Measurements from ENCODE around the gene NR5A1. TPM values are rescaled to one million over a fixed set of nuclear protein-coding genes. Genes with fewer than 3 reads are reported as not detected.

The NR5A1 gene
- total RNA-seq, 2 experiments from 2014 or later: not detected

- ChIA-PET CTCF (interaction anchor here (1.1 kb wide), 1 partner anchor 116 kb away, joined by 4 read pairs; no protein-coding TSS in a partner anchor), POLR2A (no interaction called here)
- intact Hi-C loops (cut with micrococcal nuclease): no loop called here
- no peak overlapping the region for H3K27ac Mint-ChIP-seq
- no peak overlapping the region for H3K4me3 Mint-ChIP-seq
- DNase-seq: no peak
- no peaks in the 10 kb centered on the region for H3K9me3 Mint-ChIP-seq
- peaks cover 30% of the 10 kb centered on the region for H3K4me1 Mint-ChIP-seq (ENCODE audit: low read depth)
- H3K27me3 Mint-ChIP-seq: peaks cover 19% of the 10 kb centered on the region
- no peaks in the 10 kb centered on the region for H3K36me3 Mint-ChIP-seq (ENCODE audit: low read depth)
- ATAC-seq: peak; percentile 32
- TF ChIP-seq CTCF (IDR thresholded peaks at IDR 0.05): no peak
Observed at GRCh38 chr9:124500796-124501611, 6.2 kb downstream of the NR5A1 start.

- Mint-ChIP-seq H3K27ac (no peak overlapping the region), H3K4me3 (no peak overlapping the region), H3K36me3 (ENCODE audit: low read depth) (no peaks in the 10 kb centered on the region), H3K4me1 (ENCODE audit: low read depth) (peaks cover 37% of the 10 kb centered on the region), H3K27me3 (peaks cover 16% of the 10 kb centered on the region), H3K9me3 (no peaks in the 10 kb centered on the region)
- no peak for DNase-seq
- intact Hi-C loops (cut with micrococcal nuclease): no loop called here
- no peak for TF ChIP-seq CTCF (IDR thresholded peaks at IDR 0.05)
- POLR2A ChIA-PET: no interaction called here
- ATAC-seq: no peak
- CTCF ChIA-PET: interaction anchor here (1.1 kb wide), 1 partner anchor 117 kb away, joined by 4 read pairs; no protein-coding TSS in a partner anchor
Observed at GRCh38 chr9:124500028-124500795, 7.0 kb downstream of the NR5A1 start.

DNA sequence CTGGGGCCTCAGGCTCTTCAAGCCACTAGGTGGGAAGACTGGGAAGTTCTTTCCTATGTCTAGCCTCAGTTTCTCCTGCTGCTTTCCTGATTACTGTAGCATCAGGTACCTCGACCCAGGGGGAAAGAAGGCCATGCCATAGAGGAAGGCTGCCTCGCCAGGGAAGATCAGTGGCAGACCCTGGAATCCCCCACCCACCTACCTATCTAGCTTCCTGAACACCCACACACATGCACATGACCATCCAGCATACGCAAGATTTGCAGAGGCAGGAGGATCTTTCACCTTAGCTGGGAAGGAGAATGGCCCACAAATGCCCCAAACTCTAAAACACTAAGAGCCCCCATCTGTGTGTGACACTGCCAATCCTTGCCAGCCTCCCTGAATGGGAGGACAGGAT, 8.0 kb downstream of the NR5A1 start:
- CTCF ChIA-PET: interaction anchor here (2.2 kb wide), 1 partner anchor 38 kb away, joined by 10 read pairs; no protein-coding TSS in a partner anchor
- H3K27me3 Mint-ChIP-seq: peaks cover 14% of the 10 kb centered on the region
- H3K4me3 Mint-ChIP-seq: no peak overlapping the region
- no peak for TF ChIP-seq CTCF (IDR thresholded peaks at IDR 0.05)
- no peaks in the 10 kb centered on the region for H3K36me3 Mint-ChIP-seq (ENCODE audit: low read depth)
- peaks cover 41% of the 10 kb centered on the region for H3K4me1 Mint-ChIP-seq (ENCODE audit: low read depth)
- H3K27ac Mint-ChIP-seq: no peak overlapping the region
- peak; percentile 28 for DNase-seq
- intact Hi-C loops (cut with micrococcal nuclease): no loop called here
- H3K9me3 Mint-ChIP-seq: no peaks in the 10 kb centered on the region
- ATAC-seq: no peak
- POLR2A ChIA-PET: interaction anchor here (0.6 kb wide), 1 partner anchor 87 kb away, joined by 4 read pairs; no protein-coding TSS in a partner anchor

- Mint-ChIP-seq H3K27ac (no peak overlapping the region), H3K9me3 (no peaks in the 10 kb centered on the region), H3K36me3 (ENCODE audit: low read depth) (no peaks in the 10 kb centered on the region), H3K4me3 (no peak overlapping the region), H3K4me1 (ENCODE audit: low read depth) (peaks cover 40% of the 10 kb centered on the region), H3K27me3 (peaks cover 9% of the 10 kb centered on the region)
- no peak for DNase-seq
- ChIA-PET CTCF (interaction anchor here (1.0 to 2.2 kb wide), 2 partner anchors 39 to 41 kb away, joined by 3 to 10 read pairs; no protein-coding TSS in a partner anchor), POLR2A (interaction anchor here (0.6 kb wide), 1 partner anchor 87 kb away, joined by 4 read pairs; no protein-coding TSS in a partner anchor)
- no peak for TF ChIP-seq CTCF (IDR thresholded peaks at IDR 0.05)
- no peak for ATAC-seq
- intact Hi-C loops (cut with micrococcal nuclease): no loop called here
Observed at GRCh38 chr9:124498499-124499146, 8.6 kb downstream of the NR5A1 start.
